GM18951 (cell line): Measurements from ENCODE around the gene ZNF664.

Experiments
- POLR2A ChIP-seq: IDR thresholded peaks from 4 replicates; pipeline ENCODE4 v1.6.1; 2011; ENCODE audit warnings: mild to moderate bottlenecking; ENCODE audit not compliant: insufficient read length, insufficient read depth; ENCODE audit errors: extremely low read depth
- in situ Hi-C: fragments of 300-500 bp; cut with MboI; formaldehyde crosslinking; loops from one replicate; pipeline ENCODE4 v1.12.0; 2022; ENCODE audit warnings: low sequenced_read_pairs, mixed read lengths, inconsistent platforms; ENCODE audit not compliant: unreplicated experiment

ZNF664 gene

GRCh38 chr12:124007826-124008570 lies 35.0 kb downstream of the ZNF664 start:
- in situ Hi-C loops: no loop called here
- TF ChIP-seq POLR2A: no peak

GRCh38 chr12:124008595-124008994 lies 35.6 kb downstream of the ZNF664 start:
- TF ChIP-seq POLR2A: no peak
- in situ Hi-C loops: no loop called here

GRCh38 chr12:124009781-124010180 lies 36.8 kb downstream of the ZNF664 start:
- TF ChIP-seq POLR2A: no peak
- in situ Hi-C loops: no loop called here

GRCh38 chr12:124010687-124011086 lies 37.7 kb downstream of the ZNF664 start:
- TF ChIP-seq POLR2A: no peak
- in situ Hi-C loops: no loop called here

GRCh38 chr12:124011435-124012115 lies 38.6 kb downstream of the ZNF664 start:
- TF ChIP-seq POLR2A: no peak
- in situ Hi-C loops: no loop called here

GRCh38 chr12:124013073-124013472 lies 40.1 kb downstream of the ZNF664 start:
- in situ Hi-C loops: no loop called here
- no peak for TF ChIP-seq POLR2A

- in situ Hi-C loops: no loop called here
- no peak for TF ChIP-seq POLR2A
Measured at GRCh38 chr12:124015494-124016461, 42.8 kb downstream of the ZNF664 start.

- in situ Hi-C loops: no loop called here
- no peak for TF ChIP-seq POLR2A
Measured at GRCh38 chr12:124017064-124017463, 44.0 kb downstream of the ZNF664 start.

GRCh38 chr12:124018539-124018938 lies 45.5 kb downstream of the ZNF664 start:
- TF ChIP-seq POLR2A: no peak
- in situ Hi-C loops: no loop called here

GRCh38 chr12:124019115-124019514 lies 46.1 kb downstream of the ZNF664 start:
- in situ Hi-C loops: no loop called here
- no peak for TF ChIP-seq POLR2A

GRCh38 chr12:124020514-124020949 lies 47.5 kb downstream of the ZNF664 start:
- in situ Hi-C loops: no loop called here
- no peak for TF ChIP-seq POLR2A

- in situ Hi-C loops: no loop called here
- no peak for TF ChIP-seq POLR2A
Measured at GRCh38 chr12:124021007-124021406, 48.0 kb downstream of the ZNF664 start.

GRCh38 chr12:124022161-124022560 lies 49.1 kb downstream of the ZNF664 start:
- in situ Hi-C loops: no loop called here
- no peak for TF ChIP-seq POLR2A
